Lung (tissue), 12 donors: Measurements from ENCODE around the gene PTPRN2. TPM values are rescaled to one million over a fixed set of nuclear protein-coding genes. Genes with fewer than 3 reads are reported as not detected.

Experiments
- ATAC-seq: fragments of 200-7000 bp; cut with Tn5 transposase; one replicate; pipeline ENCODE4 v1.9.1; 2020; ENCODE audit warnings: moderate number of reproducible peaks; ENCODE audit not compliant: insufficient read depth, low FRiP score
- DNase-seq, 3 donors: peaks; one replicate each; pipeline ENCODE4 v3.0.0-alpha.2; 2013 to 2017
- H3K27ac ChIP-seq, 2 donors: one replicate each; pipeline ENCODE4 v1.5.1; 2013; ENCODE audit warnings: mild to moderate bottlenecking in 2 of 2, moderate library complexity in 2 of 2, control low read depth in 1 of 2, inconsistent platforms in 1 of 2, low read depth in 1 of 2, low read length in 1 of 2
- H3K27me3 ChIP-seq, 3 donors: one replicate each; pipeline ENCODE4 v1.5.1; 2013; ENCODE audit warnings: low read length in 2 of 3; ENCODE audit not compliant: control insufficient read depth in 3 of 3, insufficient read depth in 3 of 3
- H3K36me3 ChIP-seq, 4 donors: one replicate each; pipeline ENCODE4 v1.5.1; 2013; ENCODE audit warnings: low read length in 4 of 4, mild to moderate bottlenecking in 1 of 4, moderate library complexity in 1 of 4; ENCODE audit not compliant: control insufficient read depth in 4 of 4, insufficient read depth in 4 of 4
- H3K4me1 ChIP-seq, 5 donors: one replicate each; pipeline ENCODE4 v1.5.1; 2013; ENCODE audit warnings: low read length in 5 of 5, mild to moderate bottlenecking in 2 of 5, moderate library complexity in 1 of 5; ENCODE audit not compliant: control insufficient read depth in 5 of 5, insufficient read depth in 5 of 5
- H3K4me3 ChIP-seq: one replicate; pipeline ENCODE4 v1.5.1; 2013; ENCODE audit warnings: mild to moderate bottlenecking, control low read depth, moderate library complexity
- H3K9ac ChIP-seq, 2 donors: one replicate each; pipeline ENCODE4 v1.5.1; 2013; ENCODE audit warnings: low read length in 2 of 2, control low read depth in 1 of 2; ENCODE audit not compliant: insufficient read depth in 1 of 2
- H3K9me3 ChIP-seq, 4 donors: one replicate each; pipeline ENCODE4 v1.5.1; 2013; ENCODE audit warnings: low read length in 3 of 4, mild to moderate bottlenecking in 1 of 4, moderate library complexity in 1 of 4; ENCODE audit not compliant: control insufficient read depth in 4 of 4, insufficient read depth in 3 of 4
- WGBS, 2 donors: extraction: QIAGEN DNeasy Blood & Tissue Kit; methylation state at CpG; one replicate each; pipeline ENCODE4 v1.1.7; 2013; 5-methylcytosine and 5-hydroxymethylcytosine counted together
- polyA plus RNA-seq, 2 donors: library from polyadenylated mRNA; stranded (reverse); fragments of 200-250 nt; gene quantifications; one replicate each; pipeline ENCODE4 v1.2.1, GENCODE V29; 2013
- total RNA-seq, 2 donors: library from RNA; depleted of rRNA in 1 of 2; stranded (reverse); fragments of >200 nt in 1 of 2; gene quantifications; one replicate each; pipeline ENCODE4 v1.2.1, GENCODE V29; 2014 to 2021
- TF ChIP-seq, protein P1 (sequence below): IDR thresholded peaks from 2 replicates; pipeline ENCODE4 v1.5.1; 2012; ENCODE audit warnings: mild to moderate bottlenecking; ENCODE audit errors: control extremely low read depth, extremely low read depth
- donor health status: control.
- donor health status: control.
- donor health status: Bipolar disorder and iron deficiency.
- donor health status: healthy.
- donor health status: DM: yes; HTN: yes; CAD: no.

PTPRN2 gene
- total and polyA plus RNA-seq, 4 donors, result 2.1 to 7.4 (median 4.4) TPM

DNA sequence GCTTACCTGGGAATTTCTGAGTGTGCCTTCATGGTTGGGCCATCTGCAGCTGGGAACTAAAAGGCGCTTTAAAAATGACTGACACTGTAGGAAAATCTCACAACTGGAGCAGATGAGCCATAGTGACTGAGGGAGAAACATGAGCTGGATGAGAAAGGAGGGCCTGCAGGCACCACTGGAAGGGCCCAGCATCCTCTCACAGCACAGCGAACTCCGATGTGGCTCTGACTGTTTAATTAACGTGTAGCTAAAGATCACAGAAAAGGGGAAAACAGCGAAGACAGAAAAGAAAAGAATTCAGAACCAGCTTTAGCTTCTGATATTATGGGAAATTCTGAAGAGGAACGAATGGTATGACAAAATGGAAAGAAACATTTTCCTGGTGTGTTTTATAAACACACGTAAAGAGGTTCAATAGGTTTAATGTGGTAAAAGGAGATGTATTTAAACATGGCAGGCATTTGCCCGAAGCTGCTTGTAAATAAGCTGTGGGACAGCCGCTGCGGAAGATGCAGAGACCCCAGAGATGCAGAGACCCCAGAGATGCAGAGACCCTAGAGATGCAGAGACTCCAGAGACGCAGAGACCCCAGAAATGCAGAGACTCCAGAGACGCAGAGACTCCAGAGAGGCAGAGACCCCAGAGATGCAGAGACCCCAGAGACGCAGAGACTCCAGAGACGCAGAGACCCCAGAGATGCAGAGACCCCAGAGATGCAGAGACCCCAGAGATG, 534.3 kb downstream of the PTPRN2 start:
- TF ChIP-seq, protein P1, sequence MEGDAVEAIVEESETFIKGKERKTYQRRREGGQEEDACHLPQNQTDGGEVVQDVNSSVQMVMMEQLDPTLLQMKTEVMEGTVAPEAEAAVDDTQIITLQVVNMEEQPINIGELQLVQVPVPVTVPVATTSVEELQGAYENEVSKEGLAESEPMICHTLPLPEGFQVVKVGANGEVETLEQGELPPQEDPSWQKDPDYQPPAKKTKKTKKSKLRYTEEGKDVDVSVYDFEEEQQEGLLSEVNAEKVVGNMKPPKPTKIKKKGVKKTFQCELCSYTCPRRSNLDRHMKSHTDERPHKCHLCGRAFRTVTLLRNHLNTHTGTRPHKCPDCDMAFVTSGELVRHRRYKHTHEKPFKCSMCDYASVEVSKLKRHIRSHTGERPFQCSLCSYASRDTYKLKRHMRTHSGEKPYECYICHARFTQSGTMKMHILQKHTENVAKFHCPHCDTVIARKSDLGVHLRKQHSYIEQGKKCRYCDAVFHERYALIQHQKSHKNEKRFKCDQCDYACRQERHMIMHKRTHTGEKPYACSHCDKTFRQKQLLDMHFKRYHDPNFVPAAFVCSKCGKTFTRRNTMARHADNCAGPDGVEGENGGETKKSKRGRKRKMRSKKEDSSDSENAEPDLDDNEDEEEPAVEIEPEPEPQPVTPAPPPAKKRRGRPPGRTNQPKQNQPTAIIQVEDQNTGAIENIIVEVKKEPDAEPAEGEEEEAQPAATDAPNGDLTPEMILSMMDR, result no peak
- H3K4me3 ChIP-seq, result no peak overlapping the region
- DNase-seq (no peak), ATAC-seq (no peak)
- H3K4me1 ChIP-seq, result no peaks in the 10 kb centered on the region
- no peaks in the 10 kb centered on the region for H3K36me3 ChIP-seq
- H3K9me3 ChIP-seq, result peaks cover 0 to 1% (median 0%) of the 10 kb centered on the region in 4 donors
- H3K27me3 ChIP-seq, result no peaks in the 10 kb centered on the region
- no peak overlapping the region for H3K27ac ChIP-seq
- H3K9ac ChIP-seq, result no peak overlapping the region
- WGBS, 2 donors, result 88 to 91% methylated on average over 14 of the region's 14 CpGs

DNA sequence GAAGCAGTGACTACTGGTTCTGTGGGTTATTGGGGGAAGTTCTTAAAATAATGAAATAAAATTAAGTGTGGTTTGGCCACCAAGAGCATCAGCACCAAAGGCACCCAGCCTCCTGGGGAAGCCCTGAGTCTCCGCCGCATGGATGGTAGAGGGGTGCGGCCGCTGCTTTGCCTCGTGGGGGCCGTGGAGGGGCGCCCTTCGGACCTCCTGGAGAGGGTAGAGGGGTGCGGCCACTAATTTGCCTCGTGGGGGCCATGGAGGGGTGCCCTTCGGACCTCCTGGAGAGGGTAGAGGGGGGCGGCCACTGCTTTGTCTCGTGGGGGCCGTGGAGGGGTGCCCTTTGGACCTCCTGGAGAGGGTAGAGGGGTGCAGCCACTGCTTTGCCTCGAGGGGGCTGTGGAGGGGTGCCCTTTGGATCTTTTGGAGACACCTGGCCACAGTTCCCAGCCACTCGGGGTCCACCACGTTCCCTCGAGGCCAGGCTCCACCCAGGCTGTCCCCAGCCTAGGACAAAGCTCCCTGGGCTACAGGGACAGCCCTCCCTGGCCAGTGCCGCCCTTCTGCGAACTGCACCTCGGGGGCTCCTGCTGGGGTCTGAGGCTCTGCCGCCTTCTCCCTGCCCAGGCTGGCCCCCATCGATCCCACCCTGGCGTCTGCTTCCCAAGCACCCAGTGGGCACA, 535.1 kb downstream of the PTPRN2 start:
- no peak overlapping the region for H3K27ac ChIP-seq
- H3K4me3 ChIP-seq, result no peak overlapping the region
- no peak for ATAC-seq
- TF ChIP-seq, protein P1, result no peak
- no peak overlapping the region for H3K9ac ChIP-seq
- no peaks in the 10 kb centered on the region for H3K27me3 ChIP-seq
- H3K36me3 ChIP-seq, result no peaks in the 10 kb centered on the region
- 83 to 86% methylated on average over 23 to 24 of the region's 24 CpGs for WGBS, 2 donors
- no peaks in the 10 kb centered on the region for H3K4me1 ChIP-seq
- no peak for DNase-seq
- peaks cover 0 to 1% (median 0%) of the 10 kb centered on the region in 4 donors for H3K9me3 ChIP-seq

DNA sequence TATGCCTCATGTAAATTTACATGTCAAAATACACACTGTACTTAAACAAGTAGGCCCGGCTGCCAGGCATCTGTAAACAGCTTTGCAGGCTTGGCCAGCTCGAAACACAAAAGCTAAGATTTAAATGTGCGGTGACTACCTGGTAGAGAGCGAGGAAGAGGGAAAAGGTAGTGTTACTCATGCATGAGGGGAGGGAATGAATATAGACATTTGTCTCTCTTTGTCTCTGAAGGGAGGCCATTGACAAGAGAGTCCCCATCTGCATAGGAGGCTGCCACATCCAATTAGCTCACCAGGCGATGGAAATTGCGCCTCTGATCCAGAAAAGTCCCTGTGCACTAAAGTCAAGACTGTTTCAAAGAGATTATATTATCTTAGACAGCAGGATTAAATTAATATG, 535.8 kb downstream of the PTPRN2 start:
- TF ChIP-seq, protein P1, result no peak
- Histone ChIP-seq H3K27ac (no peak overlapping the region), H3K36me3 (no peaks in the 10 kb centered on the region), H3K4me3 (no peak overlapping the region), H3K27me3 (no peaks in the 10 kb centered on the region), H3K4me1 (no peaks in the 10 kb centered on the region), H3K9ac (no peak overlapping the region), H3K9me3 (peaks cover 0 to 1% (median 0%) of the 10 kb centered on the region in 4 donors)
- no peak for DNase-seq
- ATAC-seq, result no peak
- WGBS, 2 donors, result 74 to 83% methylated on average over 6 of the region's 6 CpGs
